ENCODE results near the gene SPAG16. TPM values are rescaled to one million over a fixed set of nuclear protein-coding genes. Genes with fewer than 3 reads are reported as not detected.

SPAG16 gene
- polyA plus RNA-seq, 1 of the 3 experiments (the other 2 are of a cell fraction): 29.5 TPM

GRCh38 chr2:213689585-213689984 lies 405.3 kb downstream of the SPAG16 start:
- no peak for TF ChIP-seq TCF12 (IDR thresholded peaks at IDR 0.05)
- no peak for TF ChIP-seq RFX5 (IDR thresholded peaks at IDR 0.05; ENCODE audit: low read length)
- TF ChIP-seq REST (IDR thresholded peaks at IDR 0.05; ENCODE audit: low read depth, low read length): no peak
- no peak for TF ChIP-seq ELF1 (IDR thresholded peaks at IDR 0.05)
- ChIA-PET POLR2A (no interaction called here), CTCF (no interaction called here)
- no peaks in the 10 kb centered on the region for H3K27me3 ChIP-seq (ENCODE audit: insufficient read depth)
- H3K9me2 ChIP-seq: no peaks in the 10 kb centered on the region
- DNase-seq: no peak
- H3K4me1 ChIP-seq (ENCODE audit: control insufficient read depth in 1 of 2, insufficient read depth in 2 of 2, low read depth in 1 of 2, low read length in 1 of 2): no peaks in the 10 kb centered on the region
- H3F3A ChIP-seq (replicated peaks; ENCODE audit: insufficient read depth): no peaks in the 10 kb centered on the region
- H2AFZ ChIP-seq (ENCODE audit: low read depth): no peak overlapping the region
- H3K9ac ChIP-seq: no peak overlapping the region
- H4K20me1 ChIP-seq (ENCODE audit: insufficient read depth): no peaks in the 10 kb centered on the region
- no peaks in the 10 kb centered on the region for H3K79me2 ChIP-seq (ENCODE audit: insufficient read depth)
- WGBS (ENCODE audit: low lambda C conversion rate): 0% methylated on average over 1 of the region's 1 CpG
- H3K4me3 ChIP-seq (ENCODE audit: low read depth in 2 of 2, low read length in 1 of 2): no peak overlapping the region
- H3K4me2 ChIP-seq: no peak overlapping the region
- no peaks in the 10 kb centered on the region for H3K36me3 ChIP-seq (replicated peaks in 1 of 2; ENCODE audit: control insufficient read depth in 1 of 2, insufficient read depth in 2 of 2, low read length in 1 of 2)
- H3K9me3 ChIP-seq: no peaks in the 10 kb centered on the region
- no peak overlapping the region for H3K27ac ChIP-seq (ENCODE audit: low read depth in 2 of 2, low read length in 1 of 2)

- Histone ChIP-seq H3K27ac (ENCODE audit: low read depth in 2 of 2, low read length in 1 of 2) (no peak overlapping the region), H3K4me2 (no peak overlapping the region), H4K20me1 (ENCODE audit: insufficient read depth) (no peaks in the 10 kb centered on the region), H3K4me1 (ENCODE audit: control insufficient read depth in 1 of 2, insufficient read depth in 2 of 2, low read depth in 1 of 2, low read length in 1 of 2) (no peaks in the 10 kb centered on the region), H3K9ac (no peak overlapping the region), H2AFZ (ENCODE audit: low read depth) (no peak overlapping the region), H3K79me2 (ENCODE audit: insufficient read depth) (no peaks in the 10 kb centered on the region), H3K27me3 (ENCODE audit: insufficient read depth) (no peaks in the 10 kb centered on the region), H3F3A (replicated peaks; ENCODE audit: insufficient read depth) (no peaks in the 10 kb centered on the region), H3K36me3 (replicated peaks in 1 of 2; ENCODE audit: control insufficient read depth in 1 of 2, insufficient read depth in 2 of 2, low read length in 1 of 2) (no peaks in the 10 kb centered on the region), H3K4me3 (ENCODE audit: low read depth in 2 of 2, low read length in 1 of 2) (no peak overlapping the region), H3K9me2 (no peaks in the 10 kb centered on the region), H3K9me3 (no peaks in the 10 kb centered on the region)
- ChIA-PET POLR2A (no interaction called here), CTCF (no interaction called here)
- no peak for DNase-seq
- TF ChIP-seq MEF2A (IDR thresholded peaks at IDR 0.05; ENCODE audit: borderline replicate concordance, low read depth) (no peak), RXRA (IDR thresholded peaks at IDR 0.05; ENCODE audit: borderline replicate concordance, low read depth) (no peak), POLR2AphosphoS5 (IDR thresholded peaks at IDR 0.05; ENCODE audit: low read depth, low read length) (no peak), FOXM1 (IDR thresholded peaks at IDR 0.05; ENCODE audit: low read depth) (no peak), RFX5 (IDR thresholded peaks at IDR 0.05; ENCODE audit: low read length) (no peak), TCF12 (IDR thresholded peaks at IDR 0.05) (no peak), JUND (IDR thresholded peaks at IDR 0.05) (no peak), EP300 (IDR thresholded peaks at IDR 0.05; ENCODE audit: borderline replicate concordance in 1 of 2, low read depth in 1 of 2, low read length in 1 of 2) (no peak), TAF1 (IDR thresholded peaks at IDR 0.05; ENCODE audit: borderline replicate concordance, low read depth, low read length) (no peak), CHD2 (IDR thresholded peaks at IDR 0.05; ENCODE audit: low read length, partially characterized antibody) (no peak)
- TF ChIP-seq, protein P1, sequence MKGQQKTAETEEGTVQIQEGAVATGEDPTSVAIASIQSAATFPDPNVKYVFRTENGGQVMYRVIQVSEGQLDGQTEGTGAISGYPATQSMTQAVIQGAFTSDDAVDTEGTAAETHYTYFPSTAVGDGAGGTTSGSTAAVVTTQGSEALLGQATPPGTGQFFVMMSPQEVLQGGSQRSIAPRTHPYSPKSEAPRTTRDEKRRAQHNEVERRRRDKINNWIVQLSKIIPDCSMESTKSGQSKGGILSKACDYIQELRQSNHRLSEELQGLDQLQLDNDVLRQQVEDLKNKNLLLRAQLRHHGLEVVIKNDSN (IDR thresholded peaks at IDR 0.05; ENCODE audit: borderline replicate concordance, low read depth): no peak
Measured at GRCh38 chr2:213691351-213691750, 407.1 kb downstream of the SPAG16 start.
